ENCODE data around the gene PCLO. TPM values are rescaled to one million over a fixed set of nuclear protein-coding genes. Genes with fewer than 3 reads are reported as not detected.
"Not testable (repeated sequence)": the region's sequence is repeated elsewhere in the genome, so short reads cannot be mapped to it uniquely, and the experiment has no call there.

The PCLO gene
- total RNA-seq, 4 donors from 2014 or later, result 4.9 to 7.4 (median 6.1) TPM

DNA sequence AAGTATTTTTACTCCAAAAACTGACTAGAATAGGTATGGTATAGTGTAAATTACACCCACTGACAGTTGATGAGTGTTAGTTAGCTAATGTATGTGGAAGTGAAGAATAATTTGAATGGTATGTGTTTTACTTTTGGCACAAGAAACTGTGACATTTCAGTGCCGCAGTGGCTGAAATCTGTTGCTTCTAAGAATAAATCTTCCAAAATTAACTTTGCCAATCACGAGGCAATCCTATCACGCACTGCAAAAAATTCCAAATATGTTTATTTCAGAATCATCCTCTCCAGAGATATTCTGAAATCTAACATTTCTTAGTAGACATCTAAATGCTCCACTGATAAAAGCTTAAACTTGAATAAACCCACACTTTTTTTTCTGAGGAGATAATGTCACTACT, 61.2 kb downstream of the PCLO start:
- DNase-seq (ENCODE audit: low spot score in 2 of 2), result no peak
- Histone ChIP-seq H3K27me3 (no peaks in the 10 kb centered on the region), H3K36me3 (no peaks in the 10 kb centered on the region), H3K9me3 (no peaks in the 10 kb centered on the region), H3K27ac (no peak overlapping the region), H3K4me3 (no peak overlapping the region), H3K4me1 (no peaks in the 10 kb centered on the region)
- TF ChIP-seq EP300 (IDR thresholded peaks at IDR 0.05) (no peak), POLR2AphosphoS5 (IDR thresholded peaks at IDR 0.05) (no peak), POLR2A (IDR thresholded peaks at IDR 0.05) (no peak)
- TF ChIP-seq, protein P1, sequence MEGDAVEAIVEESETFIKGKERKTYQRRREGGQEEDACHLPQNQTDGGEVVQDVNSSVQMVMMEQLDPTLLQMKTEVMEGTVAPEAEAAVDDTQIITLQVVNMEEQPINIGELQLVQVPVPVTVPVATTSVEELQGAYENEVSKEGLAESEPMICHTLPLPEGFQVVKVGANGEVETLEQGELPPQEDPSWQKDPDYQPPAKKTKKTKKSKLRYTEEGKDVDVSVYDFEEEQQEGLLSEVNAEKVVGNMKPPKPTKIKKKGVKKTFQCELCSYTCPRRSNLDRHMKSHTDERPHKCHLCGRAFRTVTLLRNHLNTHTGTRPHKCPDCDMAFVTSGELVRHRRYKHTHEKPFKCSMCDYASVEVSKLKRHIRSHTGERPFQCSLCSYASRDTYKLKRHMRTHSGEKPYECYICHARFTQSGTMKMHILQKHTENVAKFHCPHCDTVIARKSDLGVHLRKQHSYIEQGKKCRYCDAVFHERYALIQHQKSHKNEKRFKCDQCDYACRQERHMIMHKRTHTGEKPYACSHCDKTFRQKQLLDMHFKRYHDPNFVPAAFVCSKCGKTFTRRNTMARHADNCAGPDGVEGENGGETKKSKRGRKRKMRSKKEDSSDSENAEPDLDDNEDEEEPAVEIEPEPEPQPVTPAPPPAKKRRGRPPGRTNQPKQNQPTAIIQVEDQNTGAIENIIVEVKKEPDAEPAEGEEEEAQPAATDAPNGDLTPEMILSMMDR (IDR thresholded peaks at IDR 0.05), result no peak
- WGBS, result 48% methylated on average over 3 of the region's 3 CpGs

DNA sequence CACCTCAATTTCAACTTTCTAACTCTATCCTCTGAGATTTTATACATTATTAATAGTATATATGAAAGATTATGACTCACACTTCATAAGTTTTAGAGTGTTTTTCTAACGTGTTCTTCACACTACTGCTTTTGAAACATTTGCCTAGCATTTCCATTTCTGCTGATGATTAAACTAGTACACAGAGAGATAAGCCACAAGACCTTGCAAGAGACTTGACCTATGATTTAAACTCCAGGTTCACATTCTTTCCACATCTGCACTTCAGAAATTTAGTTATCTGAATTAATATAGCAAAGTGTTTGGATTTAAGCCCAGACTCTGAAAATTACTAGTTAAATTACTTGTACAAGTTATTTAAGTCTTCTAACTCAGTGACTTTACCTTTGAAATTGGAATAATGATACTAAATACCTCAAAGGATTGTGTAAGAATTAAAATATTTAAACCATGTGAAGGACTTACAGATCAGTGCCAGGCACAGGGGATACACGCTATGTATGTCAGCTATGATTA, 66.6 kb downstream of the PCLO start:
- WGBS, result 72% methylated on average over 2 of the region's 2 CpGs
- no peaks in the 10 kb centered on the region for H3K9me3 ChIP-seq
- H3K4me1 ChIP-seq, result no peaks in the 10 kb centered on the region
- no peak overlapping the region for H3K4me3 ChIP-seq
- no peaks in the 10 kb centered on the region for H3K27me3 ChIP-seq
- H3K27ac ChIP-seq, result no peak overlapping the region
- TF ChIP-seq POLR2AphosphoS5 (IDR thresholded peaks at IDR 0.05) (no peak), EP300 (IDR thresholded peaks at IDR 0.05) (no peak)
- no peaks in the 10 kb centered on the region for H3K36me3 ChIP-seq
- DNase-seq (ENCODE audit: low spot score in 2 of 2), result no peak

DNA sequence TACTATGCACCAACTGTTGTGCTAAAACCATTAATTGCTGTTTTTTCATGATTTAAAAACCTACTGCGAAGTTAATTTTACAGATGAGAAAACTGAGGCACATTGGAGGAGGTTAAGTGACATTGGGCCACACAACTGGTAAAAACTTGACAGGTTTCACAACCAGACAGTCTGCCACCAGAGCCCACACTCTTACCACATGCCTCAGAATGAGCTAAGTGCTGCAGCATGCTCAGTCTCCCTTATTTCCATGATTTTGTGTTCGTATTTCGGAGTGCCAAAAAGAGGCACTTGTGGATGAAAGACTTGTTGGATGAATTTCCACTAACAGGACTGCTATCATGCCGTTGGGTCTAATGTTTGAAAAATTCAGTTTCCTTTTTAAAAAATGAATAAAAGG, 77.4 kb downstream of the PCLO start:
- Histone ChIP-seq H3K27ac (no peak overlapping the region), H3K4me3 (no peak overlapping the region), H3K9me3 (no peaks in the 10 kb centered on the region), H3K27me3 (no peaks in the 10 kb centered on the region), H3K4me1 (no peaks in the 10 kb centered on the region), H3K36me3 (no peaks in the 10 kb centered on the region)
- no peak for DNase-seq (ENCODE audit: low spot score in 2 of 2)
- WGBS, result 86% methylated on average over 4 of the region's 4 CpGs
- no peak for TF ChIP-seq EP300 (IDR thresholded peaks at IDR 0.05)
- TF ChIP-seq POLR2A (IDR thresholded peaks at IDR 0.05), result no peak
- no peak for TF ChIP-seq POLR2AphosphoS5 (IDR thresholded peaks at IDR 0.05)
- TF ChIP-seq, protein P1 (IDR thresholded peaks at IDR 0.05), result no peak

DNA sequence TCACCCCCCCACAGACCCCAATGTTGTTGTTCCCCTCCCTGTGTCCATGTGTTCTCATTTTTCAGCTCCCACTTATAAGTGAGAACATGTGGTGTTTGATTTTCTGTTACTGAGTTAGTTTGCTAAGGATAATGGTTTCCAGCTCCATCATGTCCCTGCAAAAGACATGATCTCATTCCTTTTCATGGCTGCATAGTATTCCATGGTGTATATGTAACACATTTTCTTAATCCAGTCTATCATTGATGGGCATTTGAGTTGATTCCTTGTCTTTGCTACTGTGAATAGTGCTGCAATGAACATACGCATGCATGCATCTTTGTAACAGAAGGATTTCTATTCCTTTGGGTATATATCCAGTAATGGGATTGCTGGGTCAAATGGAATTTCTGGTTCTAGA, 82.8 kb downstream of the PCLO start:
- WGBS, result 100% methylated on average over 1 of the region's 1 CpG

GRCh38 chr7:83077328-83077727, 85.4 kb downstream of the PCLO start:
- DNase-seq (ENCODE audit: low spot score in 2 of 2), result no peak
- no peaks in the 10 kb centered on the region for H3K9me3 ChIP-seq
- no peak for TF ChIP-seq EP300 (IDR thresholded peaks at IDR 0.05)
- TF ChIP-seq POLR2AphosphoS5 (IDR thresholded peaks at IDR 0.05), result no peak
- TF ChIP-seq POLR2A (IDR thresholded peaks at IDR 0.05), result no peak
- TF ChIP-seq, protein P1 (IDR thresholded peaks at IDR 0.05), result no peak
- no peaks in the 10 kb centered on the region for H3K36me3 ChIP-seq
- H3K27me3 ChIP-seq, result no peaks in the 10 kb centered on the region
- WGBS, result 41% methylated on average over 2 of the region's 2 CpGs
- H3K4me3 ChIP-seq, result no peak overlapping the region
- H3K27ac ChIP-seq, result no peak overlapping the region
- H3K4me1 ChIP-seq, result no peaks in the 10 kb centered on the region

More for the DNA sequence above, 82.8 kb downstream of the PCLO start:
- H3K36me3 ChIP-seq; H3K27ac ChIP-seq; H3K4me3 ChIP-seq; H3K9me3 ChIP-seq; H3K27me3 ChIP-seq; H3K4me1 ChIP-seq; DNase-seq (ENCODE audit: low spot score in 2 of 2): not testable (repeated sequence)

- no peak for TF ChIP-seq POLR2A (IDR thresholded peaks at IDR 0.05)
- TF ChIP-seq, protein P1 (IDR thresholded peaks at IDR 0.05), result no peak
- no peak for TF ChIP-seq POLR2AphosphoS5 (IDR thresholded peaks at IDR 0.05)
- no peak for TF ChIP-seq EP300 (IDR thresholded peaks at IDR 0.05)
- no peak for DNase-seq (ENCODE audit: low spot score in 2 of 2)
- H3K4me3 ChIP-seq, result no peak overlapping the region
- H3K9me3 ChIP-seq, result no peaks in the 10 kb centered on the region
- no peaks in the 10 kb centered on the region for H3K4me1 ChIP-seq
- no peak overlapping the region for H3K27ac ChIP-seq
- no peaks in the 10 kb centered on the region for H3K27me3 ChIP-seq
- WGBS, result 78% methylated on average over 2 of the region's 2 CpGs
- H3K36me3 ChIP-seq, result no peaks in the 10 kb centered on the region
These were observed 89.8 kb downstream of the PCLO start for GRCh38 chr7:83072576-83073517.
